Measurements from ENCODE around the gene DNAH12. TPM values are rescaled to one million over a fixed set of nuclear protein-coding genes. Genes with fewer than 3 reads are reported as not detected.

The DNAH12 gene
- total RNA-seq, 2 experiments from 2014 or later: 0.21 TPM; not detected in 1

- TF ChIP-seq CTCF (conservative IDR thresholded peaks at IDR 0.05; ENCODE audit: low read length) (no peak), EZH2phosphoT487 (IDR thresholded peaks at IDR 0.05; ENCODE audit: borderline replicate concordance, low read depth, low read length) (no peak)
- H3K4me3 ChIP-seq (ENCODE audit: low read depth, low read length, poor library complexity, severe bottlenecking): no peak overlapping the region
- POLR2A ChIA-PET: interaction anchor here (0.5 to 1.2 kb wide), 4 partner anchors 19 to 920 kb away, joined by 3 to 4 read pairs (median 3); no protein-coding TSS in a partner anchor
- no peaks in the 10 kb centered on the region for H4K20me1 ChIP-seq (ENCODE audit: insufficient read depth, low read length)
- no TSS peak for BruUV-seq (replicated peaks)
- no peak overlapping the region for H3K4me2 ChIP-seq (ENCODE audit: low read length)
- H3K36me3 ChIP-seq (ENCODE audit: insufficient read depth, low read length): no peaks in the 10 kb centered on the region
- H3K79me2 ChIP-seq (ENCODE audit: insufficient read depth, low read depth, low read length): no peaks in the 10 kb centered on the region
- H3K27ac ChIP-seq (ENCODE audit: low read depth, low read length, poor library complexity, severe bottlenecking): no peak overlapping the region
- CTCF ChIA-PET (ENCODE audit: unreplicated experiment): no interaction called here
- no peaks in the 10 kb centered on the region for H3K9me2 ChIP-seq (ENCODE audit: insufficient read depth, low read length)
- no peaks in the 10 kb centered on the region for H3K4me1 ChIP-seq (ENCODE audit: insufficient read depth, low read length, poor library complexity, severe bottlenecking)
- H3K9me3 ChIP-seq (ENCODE audit: low read length): no peaks in the 10 kb centered on the region
- H2AFZ ChIP-seq (ENCODE audit: low read length): no peak overlapping the region
- intact Hi-C loops (cut with micrococcal nuclease; ENCODE audit: unreplicated experiment): no loop called here
- no peak for DNase-seq (ENCODE audit: low spot score)
These were observed 255.7 kb downstream of the DNAH12 start for GRCh38 chr3:57288403-57288802.

GRCh38 chr3:57287205-57287604 is 256.9 kb downstream of the DNAH12 start:
- TF ChIP-seq EZH2phosphoT487 (IDR thresholded peaks at IDR 0.05; ENCODE audit: borderline replicate concordance, low read depth, low read length) (no peak), CTCF (conservative IDR thresholded peaks at IDR 0.05; ENCODE audit: low read length) (no peak)
- H3K79me2 ChIP-seq (ENCODE audit: insufficient read depth, low read depth, low read length): no peaks in the 10 kb centered on the region
- H3K36me3 ChIP-seq (ENCODE audit: insufficient read depth, low read length): no peaks in the 10 kb centered on the region
- H3K4me2 ChIP-seq (ENCODE audit: low read length): no peak overlapping the region
- CTCF ChIA-PET (ENCODE audit: unreplicated experiment): no interaction called here
- H3K9me3 ChIP-seq (ENCODE audit: low read length): no peaks in the 10 kb centered on the region
- no peak for DNase-seq (ENCODE audit: low spot score)
- no peaks in the 10 kb centered on the region for H3K4me1 ChIP-seq (ENCODE audit: insufficient read depth, low read length, poor library complexity, severe bottlenecking)
- no peak overlapping the region for H2AFZ ChIP-seq (ENCODE audit: low read length)
- no peaks in the 10 kb centered on the region for H3K9me2 ChIP-seq (ENCODE audit: insufficient read depth, low read length)
- POLR2A ChIA-PET: interaction anchor here (0.6 to 1.2 kb wide), 2 partner anchors 18 to 145 kb away, joined by 3 read pairs; no protein-coding TSS in a partner anchor
- intact Hi-C loops (cut with micrococcal nuclease; ENCODE audit: unreplicated experiment): no loop called here
- BruUV-seq (replicated peaks): no TSS peak
- H3K27ac ChIP-seq (ENCODE audit: low read depth, low read length, poor library complexity, severe bottlenecking): no peak overlapping the region
- H3K4me3 ChIP-seq (ENCODE audit: low read depth, low read length, poor library complexity, severe bottlenecking): no peak overlapping the region
- no peaks in the 10 kb centered on the region for H4K20me1 ChIP-seq (ENCODE audit: insufficient read depth, low read length)

GRCh38 chr3:57283334-57283733 is 260.8 kb downstream of the DNAH12 start:
- ChIA-PET POLR2A (no interaction called here), CTCF (ENCODE audit: unreplicated experiment) (no interaction called here)
- TF ChIP-seq EZH2phosphoT487 (IDR thresholded peaks at IDR 0.05; ENCODE audit: borderline replicate concordance, low read depth, low read length) (no peak), CTCF (conservative IDR thresholded peaks at IDR 0.05; ENCODE audit: low read length) (no peak)
- H3K4me3 ChIP-seq (ENCODE audit: low read depth, low read length, poor library complexity, severe bottlenecking): no peak overlapping the region
- H3K79me2 ChIP-seq (ENCODE audit: insufficient read depth, low read depth, low read length): no peaks in the 10 kb centered on the region
- H4K20me1 ChIP-seq (ENCODE audit: insufficient read depth, low read length): no peaks in the 10 kb centered on the region
- no TSS peak for BruUV-seq (replicated peaks)
- no peaks in the 10 kb centered on the region for H3K9me2 ChIP-seq (ENCODE audit: insufficient read depth, low read length)
- no peak overlapping the region for H3K4me2 ChIP-seq (ENCODE audit: low read length)
- intact Hi-C loops (cut with micrococcal nuclease; ENCODE audit: unreplicated experiment): no loop called here
- H3K9me3 ChIP-seq (ENCODE audit: low read length): no peaks in the 10 kb centered on the region
- H3K27ac ChIP-seq (ENCODE audit: low read depth, low read length, poor library complexity, severe bottlenecking): no peak overlapping the region
- H3K4me1 ChIP-seq (ENCODE audit: insufficient read depth, low read length, poor library complexity, severe bottlenecking): no peaks in the 10 kb centered on the region
- H3K36me3 ChIP-seq (ENCODE audit: insufficient read depth, low read length): no peaks in the 10 kb centered on the region
- no peak overlapping the region for H2AFZ ChIP-seq (ENCODE audit: low read length)
- no peak for DNase-seq (ENCODE audit: low spot score)

Measured in OCI-LY7 (cell line).